DMS153 treated with DMSO at 0.1 percent for 48 hours (cell line): ENCODE data around the gene SCUBE1.

ENCODE experiments used
- DNase-seq: peaks from one replicate; lab custom pipeline; 2025; ENCODE audit not compliant: unreplicated experiment; lab: John Stamatoyannopoulos, UW

The SCUBE1 gene

DNA sequence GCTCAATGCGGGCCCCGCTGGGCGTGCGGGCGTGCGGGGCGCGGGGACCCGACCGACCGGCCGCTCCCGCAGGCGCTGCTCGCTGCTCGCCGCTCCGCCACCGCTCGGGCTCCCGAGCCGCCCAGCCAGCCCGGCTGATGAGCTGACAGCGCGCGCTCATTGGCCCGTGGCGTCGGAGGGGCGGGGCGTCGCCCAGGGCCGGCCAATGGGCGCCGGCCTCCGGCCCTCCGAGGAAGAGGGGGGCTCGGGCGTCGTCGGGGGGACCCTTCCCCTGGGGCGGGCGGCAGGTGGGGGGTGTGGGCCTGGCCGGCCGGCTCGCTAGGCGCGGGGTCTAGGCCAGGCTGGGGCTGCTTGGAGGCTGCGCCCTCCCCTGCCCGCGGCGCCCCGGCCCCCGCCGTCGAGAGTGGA, at the start of gene SCUBE1:
SCUBE1 (minus strand) TSS at position 111 of the 408 bp plus-strand sequence. CDS start 111 bp downstream, outside the sequence.
- peak; percentile 24 for DNase-seq

DNA sequence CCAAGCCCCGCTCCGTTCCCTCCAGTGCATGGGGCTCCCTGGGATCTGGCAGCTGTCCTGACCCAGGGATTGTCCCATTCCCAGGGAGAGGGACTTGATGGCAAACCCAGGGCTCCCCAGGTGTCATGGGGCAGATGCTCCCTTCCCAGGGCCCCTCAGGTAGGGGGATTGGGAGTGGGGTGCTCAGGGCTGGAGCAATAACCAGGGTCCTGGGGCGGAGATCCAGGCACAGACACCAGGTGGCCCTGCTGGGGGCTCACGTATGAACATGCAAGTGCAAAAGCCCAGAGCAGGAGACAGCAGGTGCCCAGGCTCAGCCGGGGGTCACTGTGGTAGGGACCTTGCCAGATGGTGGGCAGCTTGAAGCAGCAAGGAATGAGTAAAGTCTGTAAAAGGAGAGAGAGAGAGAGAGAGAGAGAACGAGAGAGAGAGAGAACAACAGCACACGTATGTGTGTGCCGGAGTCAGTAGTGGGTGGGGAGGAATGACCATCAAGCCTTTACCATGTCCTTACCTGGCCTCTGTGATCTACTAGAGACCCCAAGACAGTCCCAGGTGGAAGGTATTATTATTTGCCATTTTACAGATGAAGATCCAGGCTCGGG, 49.3 kb upstream of the SCUBE1 start:
- DNase-seq: no peak

- no peak for DNase-seq
These were observed 48.1 kb upstream of the SCUBE1 start for GRCh38 chr22:43391306-43391705.

- DNase-seq: no peak
These were observed 47.7 kb upstream of the SCUBE1 start for GRCh38 chr22:43390872-43391271.

- DNase-seq: no peak
These were observed 47.0 kb upstream of the SCUBE1 start for GRCh38 chr22:43390166-43390565.

DNA sequence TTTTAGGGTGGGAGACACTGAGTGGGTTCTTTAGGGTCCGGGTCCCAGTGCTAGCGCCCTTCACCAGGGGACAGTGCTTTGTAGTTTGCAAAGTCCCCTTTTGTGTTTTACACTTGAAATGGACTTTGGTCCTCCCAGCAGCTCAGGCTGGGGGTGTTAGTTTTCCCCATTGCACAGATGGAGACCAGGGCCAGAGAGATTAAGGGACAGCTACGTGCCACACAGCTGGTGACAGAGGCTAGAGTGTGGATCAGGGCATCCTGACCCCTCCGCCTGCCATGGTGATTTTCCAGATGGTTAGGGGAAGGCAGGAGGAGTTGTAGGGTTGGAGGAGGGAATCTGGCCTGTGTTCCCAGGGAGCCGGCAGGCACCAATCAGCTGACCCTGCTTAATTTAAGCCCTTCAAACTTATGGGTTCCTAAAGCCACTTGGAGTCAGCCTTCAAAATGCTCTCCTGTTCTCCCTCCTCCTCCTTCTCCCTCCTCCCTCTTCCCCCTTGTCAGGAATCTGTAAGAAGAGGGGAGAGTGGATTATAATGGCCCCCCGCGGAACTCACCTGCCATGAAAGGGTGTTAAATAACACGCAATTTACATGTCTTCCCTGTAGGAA, 46.2 kb upstream of the SCUBE1 start:
- no peak for DNase-seq

DNA sequence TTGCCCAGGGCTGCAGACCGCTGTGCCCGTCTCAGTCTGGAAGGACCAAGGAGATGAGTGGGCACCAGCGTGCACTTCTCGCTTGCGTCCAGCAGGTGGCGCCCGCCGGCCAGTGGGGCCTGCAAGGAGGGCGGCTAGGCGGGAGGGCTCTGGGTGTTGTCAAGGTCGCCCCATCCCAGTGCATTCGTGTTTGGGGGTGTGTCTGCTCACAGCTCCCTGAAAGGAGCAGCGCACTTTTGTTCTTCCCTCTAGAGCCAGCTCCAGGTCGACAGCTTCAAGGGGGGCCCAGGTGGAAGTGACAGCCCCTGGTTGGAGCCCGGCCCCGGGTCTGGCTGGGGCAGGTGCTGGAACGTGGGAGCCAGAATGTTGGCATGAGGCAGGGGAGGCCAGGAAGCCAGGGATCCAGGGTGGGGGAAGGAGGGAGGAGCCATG, 45.3 kb upstream of the SCUBE1 start:
- peak; percentile 43 for DNase-seq

DNA sequence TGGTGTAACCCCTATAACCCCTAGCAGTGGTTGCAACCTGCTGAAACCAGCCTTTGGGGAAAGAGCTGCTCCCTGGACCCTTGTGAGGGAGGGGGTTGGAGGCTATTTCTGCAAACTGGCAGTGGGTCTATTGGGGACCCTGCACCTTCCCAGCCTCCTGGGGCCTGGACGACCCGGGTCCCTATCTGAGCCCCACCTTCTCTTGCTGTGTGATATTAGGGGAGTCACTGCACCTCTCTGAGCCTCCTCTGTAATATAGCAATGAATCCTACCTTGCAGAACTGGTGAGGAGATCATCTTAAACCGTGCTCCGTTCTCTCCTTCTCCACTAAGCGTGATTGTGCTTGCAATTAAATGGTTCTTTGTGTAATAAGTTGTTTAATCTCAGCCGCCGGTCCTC, 44.6 kb upstream of the SCUBE1 start:
- DNase-seq: no peak

GRCh38 chr22:43385770-43386641, 42.8 kb upstream of the SCUBE1 start:
- DNase-seq: peak; percentile 65

- no peak for DNase-seq
These were observed 41.7 kb upstream of the SCUBE1 start for GRCh38 chr22:43384863-43385262.

DNA sequence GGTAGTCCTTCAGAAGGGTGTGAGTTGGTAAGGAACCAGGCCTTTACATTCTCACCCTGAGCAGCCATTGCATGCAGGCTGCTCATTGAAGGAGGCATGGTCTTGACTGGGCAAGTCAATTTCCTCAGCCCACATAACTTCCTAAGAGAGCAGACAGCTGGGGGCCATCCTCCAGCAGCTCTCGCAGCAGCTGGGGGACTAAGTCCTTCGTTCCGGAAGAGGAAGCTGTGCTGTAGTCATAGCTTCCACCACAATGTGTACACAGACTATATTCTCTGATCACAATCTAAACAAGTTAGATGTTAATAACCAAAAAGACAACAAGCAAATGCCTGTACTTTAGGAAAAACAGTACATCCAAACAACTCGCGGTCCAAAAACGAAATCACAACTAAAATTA, 38.5 kb upstream of the SCUBE1 start:
- DNase-seq: no peak

DNA sequence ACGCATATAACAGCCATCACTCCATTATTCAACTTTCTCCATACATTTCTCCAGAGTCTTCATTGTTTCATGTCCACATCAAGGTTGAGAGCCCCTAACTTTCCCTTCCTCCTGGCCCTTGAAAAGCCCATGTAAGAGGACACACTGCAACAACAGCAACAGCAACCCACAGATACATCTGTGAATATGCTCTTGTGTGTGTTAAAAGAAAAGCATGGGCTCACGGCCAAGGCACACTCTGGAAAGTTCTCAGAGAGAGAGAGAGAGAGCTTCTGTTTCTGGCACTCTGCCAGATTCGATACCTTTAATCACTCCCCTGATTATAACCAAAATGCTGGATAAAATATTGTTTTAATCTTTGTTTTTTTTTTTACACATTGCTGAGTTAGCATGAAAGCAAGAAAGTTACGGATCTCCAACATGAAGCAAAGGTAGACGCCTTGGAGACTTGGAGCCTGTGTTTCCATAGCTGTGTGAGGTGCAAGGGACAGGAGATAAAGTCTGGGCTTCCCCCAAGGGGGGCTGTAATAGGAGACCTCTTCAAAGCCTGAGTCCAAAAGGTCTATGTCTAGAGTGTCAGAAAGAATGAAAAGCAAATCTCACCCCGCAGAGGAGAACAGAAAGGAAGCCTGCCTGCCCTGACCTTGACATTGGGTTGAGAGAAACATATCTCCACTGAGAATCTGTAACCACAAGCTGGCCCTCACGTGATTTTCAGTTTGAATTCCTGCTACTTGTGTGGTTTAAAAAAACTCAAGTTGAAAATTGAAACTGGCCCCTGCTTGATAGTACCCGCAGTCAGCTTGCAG, 34.9 kb upstream of the SCUBE1 start:
- DNase-seq: no peak

- DNase-seq: no peak
These were observed 34.4 kb upstream of the SCUBE1 start for GRCh38 chr22:43377548-43377895.

DNA sequence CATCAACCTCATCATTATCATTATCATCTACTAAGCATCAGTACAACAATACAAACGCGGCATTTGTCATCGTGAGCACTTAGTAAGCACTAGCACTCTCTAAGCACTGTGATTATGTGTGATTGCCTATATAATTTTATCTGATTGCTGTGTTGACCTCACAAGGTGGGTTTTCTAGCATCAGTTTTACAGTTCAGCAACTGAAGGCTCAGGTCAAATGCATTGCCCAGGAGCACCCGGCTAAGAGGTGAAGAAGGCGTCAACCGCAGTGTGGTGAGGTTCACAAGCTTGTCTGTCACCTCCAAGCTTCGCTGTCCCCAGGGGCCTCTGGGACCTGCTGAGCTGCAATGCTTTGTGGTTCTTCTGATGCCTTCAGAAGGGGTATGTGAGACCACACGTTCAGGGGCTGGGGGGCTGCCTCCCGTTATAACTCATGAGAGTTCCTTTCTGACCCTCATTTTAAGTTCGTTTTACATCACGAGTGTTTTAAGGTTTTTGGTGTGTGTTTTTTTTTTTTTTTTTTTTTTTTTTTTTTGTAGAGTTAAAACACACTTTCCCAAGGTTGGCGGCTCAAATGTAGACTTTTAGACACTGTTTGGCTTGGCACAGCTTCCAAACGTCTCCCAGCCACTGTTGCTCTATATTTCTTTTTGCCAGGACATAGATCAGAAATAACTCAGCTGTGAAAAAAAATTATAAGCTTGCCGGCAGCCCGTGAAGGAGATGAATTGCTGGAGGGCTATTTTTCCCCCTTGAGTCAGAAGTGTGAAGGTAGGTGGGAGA, 33.8 kb upstream of the SCUBE1 start:
- DNase-seq: no peak

DNA sequence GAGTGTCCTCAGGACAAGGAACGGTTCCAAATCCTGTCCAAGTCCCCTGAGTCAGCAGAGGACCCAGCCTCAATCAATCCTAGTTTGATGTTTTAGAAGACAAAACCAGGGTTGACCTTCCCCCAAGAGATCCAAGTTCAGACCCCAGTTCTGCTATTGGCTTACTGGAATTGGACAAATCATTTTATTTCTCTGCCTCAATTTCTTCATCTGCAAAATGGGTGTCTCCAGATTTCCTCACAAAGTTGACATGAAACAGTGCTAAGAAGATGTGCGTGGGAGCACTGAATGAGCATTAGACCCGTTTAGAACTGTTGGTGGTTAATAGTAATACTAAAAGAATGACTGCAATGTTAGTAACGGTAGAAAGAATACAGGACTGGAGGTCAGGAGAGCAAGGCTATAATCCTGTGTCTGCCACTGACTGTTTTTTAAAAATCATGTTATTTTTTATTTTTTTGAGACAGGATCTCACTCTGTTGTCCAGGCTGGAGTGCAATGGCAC, 32.8 kb upstream of the SCUBE1 start:
- DNase-seq: no peak

- no peak for DNase-seq
These were observed 26.9 kb upstream of the SCUBE1 start for GRCh38 chr22:43370036-43370435.

- no peak for DNase-seq
These were observed 22.7 kb upstream of the SCUBE1 start for GRCh38 chr22:43365715-43366440.

- DNase-seq: no peak
These were observed 20.9 kb upstream of the SCUBE1 start for GRCh38 chr22:43364169-43364435.

DNA sequence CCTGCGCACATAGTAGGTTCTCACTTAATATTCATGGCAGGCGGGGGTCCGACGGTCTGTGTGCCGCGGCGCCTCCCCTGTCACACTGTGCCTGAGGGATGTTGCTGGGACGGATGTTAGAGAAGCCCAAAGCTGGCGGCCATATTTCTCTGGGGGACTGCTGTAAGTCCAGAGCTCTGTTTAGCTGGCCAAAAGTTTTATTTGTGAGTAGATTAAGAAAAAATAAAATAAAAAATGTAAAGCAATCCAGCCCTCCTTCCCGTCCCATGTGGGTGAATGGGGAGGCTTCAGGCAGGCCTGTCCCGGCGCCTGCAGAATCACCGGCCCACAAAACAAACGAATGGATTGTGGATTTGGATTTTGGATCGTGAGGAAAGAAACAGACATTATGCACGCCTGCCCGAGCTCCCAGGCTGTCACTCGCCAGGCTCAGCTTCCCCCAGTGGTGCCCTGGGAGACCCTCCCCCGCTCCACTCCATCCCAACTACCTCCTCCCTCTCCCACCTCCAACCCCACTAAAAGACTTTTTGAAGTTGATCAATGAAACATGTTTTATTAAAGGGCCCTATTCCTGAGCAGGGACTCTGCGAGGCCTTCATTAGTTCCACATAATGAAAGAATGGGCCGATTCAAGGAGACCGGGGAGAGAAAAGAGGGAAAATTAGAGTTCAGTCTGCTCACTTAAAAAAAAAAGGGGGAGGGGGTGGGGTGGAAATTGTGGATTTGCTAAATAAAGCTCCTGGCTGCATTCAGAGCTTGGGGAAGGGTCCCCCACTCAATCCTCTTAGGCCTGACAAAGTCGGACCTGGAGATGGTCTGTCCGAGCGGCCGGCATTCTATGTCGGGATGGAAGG, 20.4 kb upstream of the SCUBE1 start:
- no peak for DNase-seq
